HG02840 (cell line): ENCODE measurements around the gene CDRT15.
"Not testable (repeated sequence)": the region's sequence is repeated elsewhere in the genome, so short reads cannot be mapped to it uniquely, and the experiment has no call there.

Experiments
- ATAC-seq: cut with Tn5 transposase; IDR thresholded peaks from one replicate; pipeline ENCODE4 v1.9.1; 2021; ENCODE audit warnings: mild to moderate bottlenecking, moderate library complexity, moderate number of reproducible peaks; ENCODE audit not compliant: unreplicated experiment, low FRiP score

The CDRT15 gene

DNA sequence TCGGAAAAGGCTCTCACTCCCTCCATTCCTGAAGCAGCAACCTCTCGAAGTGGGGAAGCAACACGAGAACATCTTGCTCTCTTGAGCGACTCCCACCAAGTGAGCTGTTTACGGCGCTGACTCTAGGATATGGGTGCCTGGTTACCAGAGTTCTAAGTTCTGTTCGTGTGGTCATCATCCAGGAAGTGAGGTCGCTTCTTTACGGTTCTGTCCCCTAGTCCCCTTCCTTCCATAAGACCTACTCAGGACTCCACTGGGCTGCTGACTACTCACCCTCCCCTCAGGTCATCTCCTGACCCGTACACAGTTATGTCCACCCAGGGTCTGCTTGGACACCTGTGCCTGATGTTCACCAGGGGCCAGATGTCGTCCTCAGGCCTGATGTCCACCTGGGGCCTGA, at the start of gene CDRT15:
Gene CDRT15 (minus strand): TSS at position 101 of the 400 bp plus-strand sequence. CDS start 29 bp downstream, at position 72.
- not testable (repeated sequence) for ATAC-seq

DNA sequence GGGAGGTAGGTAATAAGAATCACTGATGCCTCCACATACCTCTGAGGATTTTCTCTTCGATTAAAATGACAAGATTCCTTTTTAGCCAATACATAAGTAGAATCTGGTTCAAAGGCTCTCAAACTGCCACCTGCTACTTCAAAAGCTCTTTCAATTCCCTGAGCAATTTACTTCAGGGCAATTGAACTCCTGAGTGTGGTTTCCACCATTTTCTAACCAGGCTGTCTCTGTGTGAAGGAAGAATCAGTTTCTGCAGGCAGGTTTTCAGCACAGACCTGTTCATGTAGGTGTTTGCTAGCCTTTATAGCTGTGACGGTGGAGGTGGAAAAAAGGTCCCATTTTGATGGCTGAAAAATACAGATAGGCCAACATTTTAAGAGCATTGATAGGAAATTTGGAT, 46.1 kb upstream of the CDRT15 start:
- ATAC-seq: no peak

DNA sequence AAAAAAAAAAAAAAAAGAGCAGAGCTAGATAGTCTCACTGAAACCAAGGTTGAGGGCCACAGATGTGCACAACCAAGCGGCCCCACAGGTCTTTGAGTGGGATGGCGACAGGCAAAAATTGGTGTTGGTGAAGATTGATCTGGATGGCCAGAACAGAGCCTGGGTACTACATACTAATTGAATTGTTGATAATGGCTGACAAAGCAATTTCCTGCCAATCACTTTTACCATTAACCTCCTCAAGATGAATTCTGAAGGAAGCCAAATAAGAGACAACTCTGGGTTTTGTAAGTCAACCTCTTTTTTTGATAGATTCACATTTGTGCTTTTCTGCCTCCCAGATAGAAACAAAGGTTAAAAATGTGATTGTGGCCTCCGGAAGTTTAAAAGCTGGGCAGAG, 44.9 kb upstream of the CDRT15 start:
- ATAC-seq: no peak

DNA sequence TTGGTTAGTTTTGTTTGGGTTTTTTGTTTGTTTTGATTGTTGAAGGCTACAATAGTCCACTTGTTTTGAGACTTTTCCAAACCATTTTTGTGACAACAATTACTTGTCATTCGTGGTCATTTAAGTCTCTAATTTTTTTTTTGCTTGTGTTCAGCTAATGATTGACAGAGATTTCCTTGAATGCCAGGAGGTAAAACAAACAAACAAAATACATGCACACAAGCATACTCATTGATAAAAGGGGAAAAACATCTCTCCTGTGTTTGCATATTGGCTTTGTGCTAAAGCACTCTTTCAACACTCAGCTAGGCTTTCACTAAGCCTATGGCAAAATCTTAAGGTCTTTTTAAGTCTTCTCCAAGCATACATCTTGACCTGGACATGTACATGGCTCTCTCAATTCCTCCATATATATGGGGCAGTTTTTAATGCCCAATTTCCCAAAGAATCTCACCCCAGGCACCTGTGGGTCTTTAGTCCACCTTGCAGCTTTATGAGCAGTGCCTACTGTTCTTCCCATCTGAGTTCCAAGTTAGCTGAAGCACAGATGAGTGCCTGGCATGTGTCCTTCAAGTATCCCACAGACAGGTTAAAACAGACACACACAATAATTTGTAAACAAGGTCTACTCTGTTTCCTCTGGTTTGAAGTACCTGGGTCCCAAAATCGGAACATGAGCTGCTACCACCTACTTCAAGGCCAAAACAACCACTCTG, 40.0 kb upstream of the CDRT15 start:
- no peak for ATAC-seq

DNA sequence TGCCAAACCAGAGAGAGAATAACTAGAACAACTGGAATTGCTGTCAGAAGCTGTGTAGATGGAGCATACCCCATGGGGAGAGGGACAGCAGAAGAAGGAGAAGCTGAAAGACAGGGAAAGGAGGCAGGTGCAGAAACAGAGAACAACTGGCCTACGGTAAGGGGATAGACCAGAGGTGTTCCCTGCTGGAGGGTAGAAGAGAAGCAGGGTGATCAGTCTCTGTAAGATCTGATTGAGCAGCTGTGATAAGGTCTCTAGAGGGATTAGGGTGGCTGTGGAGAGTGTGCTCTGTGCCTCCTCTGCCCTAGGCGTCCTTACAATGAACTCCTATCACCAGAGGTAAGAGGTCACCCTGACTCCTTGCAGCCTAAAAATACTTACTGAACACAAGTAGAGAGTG, 33.8 kb upstream of the CDRT15 start:
- ATAC-seq: no peak

DNA sequence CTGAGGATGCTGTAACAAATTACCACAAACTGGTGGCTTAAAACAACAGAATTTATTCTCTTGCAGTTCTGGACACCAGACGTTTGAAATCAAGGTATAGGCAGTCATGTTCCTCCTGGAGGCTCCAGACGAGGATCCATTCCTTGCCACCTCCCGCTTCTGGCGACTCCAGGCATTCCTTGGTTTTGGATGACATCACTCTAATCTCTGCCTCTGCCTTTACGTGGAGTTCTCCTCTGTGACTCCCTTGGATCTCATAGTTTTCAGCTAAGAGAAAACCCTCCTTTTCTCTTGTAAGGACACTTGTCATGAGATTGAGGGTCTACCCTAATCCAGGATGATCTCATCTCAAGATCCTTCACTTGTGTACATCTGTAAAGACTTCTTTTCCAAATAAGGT, 32.8 kb upstream of the CDRT15 start:
- ATAC-seq: no peak

DNA sequence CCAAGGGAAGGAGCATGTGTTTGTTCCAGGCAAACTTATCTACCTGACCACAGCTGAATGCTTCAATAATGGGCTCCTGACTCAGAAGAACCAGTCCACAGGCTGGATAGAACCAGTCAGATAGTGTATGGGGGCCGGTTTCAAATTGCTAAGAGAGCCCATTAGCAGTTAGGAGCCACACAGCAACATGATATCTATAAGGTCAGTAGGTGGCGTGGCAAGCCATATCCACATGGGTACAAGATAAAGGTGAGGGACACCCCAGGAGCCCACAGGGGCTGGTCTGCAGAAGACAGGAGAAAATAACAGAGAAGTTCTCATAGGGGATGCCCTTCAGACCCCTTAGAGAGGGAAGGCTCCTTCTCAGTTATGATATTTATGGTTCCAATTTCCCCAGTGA, 31.6 kb upstream of the CDRT15 start:
- no peak for ATAC-seq

DNA sequence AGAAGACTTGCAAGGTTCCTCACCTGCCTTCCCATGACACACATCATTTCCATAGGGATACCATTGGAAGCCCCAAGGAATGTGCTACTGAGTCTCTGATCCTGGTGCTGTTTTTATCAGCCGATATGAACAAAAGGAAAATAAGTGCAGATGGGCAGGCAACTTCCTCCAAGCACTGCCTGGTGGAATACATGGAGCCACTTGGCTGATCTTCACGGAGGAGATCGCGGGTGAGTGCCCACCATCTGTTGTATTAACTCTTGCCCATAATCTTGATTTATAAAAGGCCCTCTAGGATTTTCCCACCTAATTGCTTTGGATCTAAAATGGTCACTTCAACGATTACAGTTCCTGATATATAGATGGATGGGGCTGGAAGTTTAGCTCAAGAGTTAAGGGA, 24.7 kb upstream of the CDRT15 start:
- ATAC-seq: no peak

DNA sequence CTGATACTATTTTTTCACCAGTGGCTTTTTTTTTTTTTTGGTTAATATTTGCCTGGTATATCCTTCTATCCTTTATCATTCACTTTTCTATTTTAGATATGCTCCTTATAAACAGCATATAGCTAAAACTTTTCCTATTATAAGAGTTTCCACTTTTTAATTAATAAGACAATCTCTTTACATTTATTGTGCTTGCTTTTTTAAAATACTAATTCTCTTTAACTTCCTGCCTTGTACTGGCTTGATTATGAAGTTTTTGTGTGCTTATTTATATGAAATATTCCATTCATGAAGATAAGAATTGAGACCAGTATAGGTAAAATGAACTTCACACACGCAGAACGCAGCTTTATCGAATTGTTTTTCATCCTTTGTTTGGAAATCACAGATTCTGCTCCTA, 9.0 kb upstream of the CDRT15 start:
- ATAC-seq: no peak

DNA sequence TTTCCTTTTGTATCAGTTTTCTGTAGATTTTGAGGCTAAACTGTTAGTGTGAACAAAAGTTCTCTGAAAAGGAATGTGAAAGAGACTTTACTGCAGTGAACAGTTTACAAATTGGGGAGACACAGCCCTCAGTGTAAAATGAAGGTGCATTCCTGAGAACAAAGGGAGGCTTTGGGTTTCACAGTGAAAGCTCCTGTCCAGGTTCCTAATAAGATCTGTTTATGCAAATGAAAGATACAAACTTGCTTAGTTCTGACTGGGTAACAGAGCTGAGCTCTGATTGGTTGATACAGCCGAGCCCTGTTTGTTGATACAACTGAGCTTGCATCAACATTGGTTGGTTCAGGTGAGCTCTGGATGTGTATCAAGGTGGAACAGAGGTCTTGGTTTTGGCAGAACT, 8.3 kb upstream of the CDRT15 start:
- ATAC-seq: no peak

DNA sequence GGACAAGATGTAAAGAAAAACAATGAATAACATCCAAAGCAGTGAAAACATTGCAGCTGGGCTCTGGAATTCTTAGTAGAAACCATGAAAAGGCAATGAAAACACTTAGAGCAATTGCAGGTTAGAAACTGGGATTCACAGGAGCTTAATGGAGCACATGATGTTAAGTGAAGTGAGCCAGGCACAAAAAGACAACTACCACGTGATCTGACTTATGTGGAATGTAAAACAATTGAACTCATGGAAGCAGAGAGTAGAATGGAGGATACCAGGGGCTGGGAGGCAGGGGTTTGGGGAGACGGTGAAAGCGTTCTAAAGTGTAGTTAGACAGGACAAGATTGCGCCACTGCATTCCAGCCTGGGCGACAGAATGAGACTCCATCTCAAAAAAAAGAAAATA, 2.6 kb upstream of the CDRT15 start:
- not testable (repeated sequence) for ATAC-seq

DNA sequence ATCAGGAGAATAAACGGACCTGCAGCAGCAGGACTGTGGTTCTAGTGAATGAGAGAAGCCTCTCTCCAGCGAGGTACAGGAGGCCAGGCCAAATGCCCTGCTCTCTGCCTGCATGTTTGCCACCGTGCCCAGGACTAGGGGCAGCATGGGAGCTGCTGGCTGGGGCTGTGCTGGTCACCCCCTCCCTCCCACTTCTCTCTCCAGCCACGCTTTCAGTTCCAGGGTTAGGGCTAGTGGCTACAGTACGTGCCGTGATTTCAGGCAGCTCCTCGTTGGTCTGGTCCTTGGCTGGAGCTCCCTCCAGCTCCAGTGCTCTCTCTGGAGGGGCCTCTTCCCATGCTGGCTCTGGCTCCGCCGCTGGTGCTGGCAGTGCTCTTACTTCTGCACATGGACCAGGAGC, 630 bp downstream of the CDRT15 start:
- ATAC-seq: not testable (repeated sequence)

DNA sequence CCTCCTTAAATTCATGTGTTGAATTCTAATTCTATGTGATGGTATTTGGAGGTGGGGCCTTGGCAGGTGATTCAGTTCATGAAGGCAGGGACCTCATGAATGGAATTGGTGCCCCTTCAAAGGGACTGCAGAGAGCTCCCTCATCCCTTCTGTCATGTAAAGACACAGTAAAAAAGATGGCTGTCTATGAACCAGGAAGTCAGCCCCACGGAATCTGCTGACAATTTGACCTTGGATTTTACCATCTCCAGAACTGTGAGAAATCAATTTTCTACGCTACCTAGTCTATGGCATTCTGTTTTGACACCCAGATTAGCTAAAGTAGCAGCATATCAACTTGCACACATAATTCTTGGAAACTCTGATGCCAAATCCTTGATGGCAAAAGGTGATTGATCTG, 1.6 kb downstream of the CDRT15 start:
- ATAC-seq: not testable (repeated sequence)

DNA sequence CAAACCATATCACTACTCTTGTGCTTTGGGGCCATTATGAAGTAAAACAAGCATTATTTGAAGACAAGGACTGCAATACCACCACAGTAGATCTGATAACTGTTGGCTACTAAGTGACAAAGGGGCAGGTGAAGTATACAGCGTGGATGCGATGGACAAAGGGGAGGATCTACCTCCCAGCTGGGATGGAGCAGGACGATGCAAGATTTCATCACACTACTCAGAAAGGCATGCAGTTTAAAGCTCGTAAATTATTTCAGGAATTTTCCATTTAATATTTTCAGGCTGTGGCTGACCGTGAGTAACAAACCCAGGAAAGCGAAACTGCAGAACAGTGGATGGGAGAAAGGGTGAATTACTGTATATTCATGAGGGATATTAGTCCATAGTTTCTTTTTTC, 5.5 kb downstream of the CDRT15 start:
- not testable (repeated sequence) for ATAC-seq

DNA sequence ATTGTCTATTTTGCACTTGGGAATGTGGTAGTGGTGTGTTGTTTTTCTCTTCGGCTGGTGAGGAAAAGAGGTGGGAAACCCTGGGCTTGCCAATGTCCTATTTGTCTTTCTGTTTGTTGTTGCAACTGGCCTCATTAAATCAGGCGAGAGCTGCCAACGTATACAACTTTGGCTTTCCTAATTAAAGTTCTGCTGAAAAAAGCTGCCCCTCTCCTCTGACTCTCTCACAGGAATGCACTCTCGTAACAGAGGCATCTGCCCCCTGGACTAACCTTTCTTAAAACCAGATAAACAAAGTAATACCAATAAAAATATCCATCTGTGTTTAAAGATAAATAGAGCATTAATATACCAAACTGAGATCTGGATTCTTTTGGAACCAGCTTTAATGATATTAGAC, 7.8 kb downstream of the CDRT15 start:
- ATAC-seq: no peak

DNA sequence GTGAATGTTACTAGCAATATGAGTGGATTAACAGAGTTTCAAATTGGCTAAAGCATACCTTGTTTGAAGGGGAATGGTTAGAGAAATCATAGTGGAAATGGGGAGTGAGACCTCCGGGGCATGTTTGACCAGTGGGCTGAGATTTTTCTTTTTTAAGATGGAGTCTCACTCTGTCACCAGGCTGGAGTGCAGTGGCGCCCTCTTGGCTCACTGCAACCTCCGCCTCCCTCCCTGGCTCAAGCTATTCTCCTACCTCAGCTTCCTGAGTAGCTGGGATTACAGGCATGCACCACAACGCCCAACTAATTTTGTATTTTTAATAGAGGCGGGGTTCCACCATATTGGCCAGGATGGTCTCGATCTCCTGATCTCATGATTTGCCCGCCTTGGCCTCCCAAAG, 9.6 kb downstream of the CDRT15 start:
- no peak for ATAC-seq

DNA sequence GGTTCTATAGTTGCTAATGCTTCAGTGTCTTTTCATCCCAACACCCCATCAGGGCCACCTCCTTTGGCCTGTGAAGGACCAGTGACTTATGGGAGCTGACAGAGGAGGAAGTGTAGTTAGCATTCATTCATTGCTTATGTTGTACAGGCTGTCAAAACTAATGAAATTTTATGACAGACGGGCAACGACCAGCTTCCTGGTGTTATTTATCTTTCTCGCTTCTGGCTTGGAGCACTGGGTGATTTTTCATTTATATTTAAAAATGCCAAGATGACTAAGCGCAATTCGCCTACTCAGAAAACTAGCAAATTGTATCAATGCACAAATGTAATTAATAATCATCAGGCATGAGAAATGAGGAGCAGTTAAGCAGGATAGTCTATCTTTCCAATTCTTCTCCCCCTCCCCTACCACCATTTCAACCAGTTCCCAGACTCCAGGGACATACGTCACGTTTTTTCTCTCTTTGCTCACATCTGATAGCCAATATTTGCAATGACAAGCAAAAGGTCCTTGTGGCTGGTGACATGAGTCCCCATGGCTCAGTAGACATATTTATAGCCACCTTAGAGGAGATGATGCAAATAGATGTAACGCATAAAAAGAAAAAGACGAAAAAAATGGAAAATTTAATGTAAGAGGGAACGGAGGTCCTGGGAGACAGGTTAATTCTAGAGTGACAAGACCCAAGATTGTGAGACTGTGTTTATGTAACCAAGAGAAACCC, 11.2 kb downstream of the CDRT15 start:
- ATAC-seq: no peak

DNA sequence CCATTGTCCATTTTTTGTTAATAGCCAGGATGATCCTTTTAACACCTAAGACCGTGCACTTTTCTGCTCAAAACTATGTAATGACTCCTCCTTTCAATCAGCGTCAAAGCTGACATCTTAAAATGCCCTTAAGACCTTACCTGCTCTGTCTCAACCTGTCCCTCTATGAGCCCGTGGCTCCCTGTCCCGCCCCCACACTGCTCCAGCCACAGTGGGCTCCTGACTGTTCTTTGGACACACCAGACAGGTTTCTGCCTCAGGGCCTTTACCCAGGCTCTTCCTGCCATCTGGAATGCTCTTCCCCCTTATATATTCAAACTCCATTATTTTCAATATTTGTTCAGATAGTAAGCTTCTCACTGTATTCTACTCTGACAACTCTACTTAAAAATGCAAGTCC, 14.1 kb downstream of the CDRT15 start:
- ATAC-seq: no peak

DNA sequence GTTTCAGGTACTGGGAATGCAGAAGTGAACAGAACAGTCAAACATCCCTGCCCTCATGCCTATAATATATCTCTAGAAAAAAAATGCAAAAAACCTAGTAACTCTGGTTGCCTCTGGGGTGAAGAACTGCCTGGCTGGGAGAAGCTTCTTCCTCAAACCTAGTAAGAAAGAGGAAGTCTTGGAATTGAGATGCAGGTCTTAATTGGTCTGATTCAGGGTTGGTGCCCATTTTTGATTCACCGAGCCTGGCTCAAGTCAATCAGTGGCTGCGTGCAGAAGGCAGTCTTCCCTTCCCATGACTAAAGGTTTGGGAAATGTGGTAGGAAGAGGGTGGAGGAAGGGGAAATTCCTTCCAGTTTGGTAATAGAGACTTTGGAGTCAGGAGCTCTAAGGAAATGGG, 22.4 kb downstream of the CDRT15 start:
- ATAC-seq: no peak

DNA sequence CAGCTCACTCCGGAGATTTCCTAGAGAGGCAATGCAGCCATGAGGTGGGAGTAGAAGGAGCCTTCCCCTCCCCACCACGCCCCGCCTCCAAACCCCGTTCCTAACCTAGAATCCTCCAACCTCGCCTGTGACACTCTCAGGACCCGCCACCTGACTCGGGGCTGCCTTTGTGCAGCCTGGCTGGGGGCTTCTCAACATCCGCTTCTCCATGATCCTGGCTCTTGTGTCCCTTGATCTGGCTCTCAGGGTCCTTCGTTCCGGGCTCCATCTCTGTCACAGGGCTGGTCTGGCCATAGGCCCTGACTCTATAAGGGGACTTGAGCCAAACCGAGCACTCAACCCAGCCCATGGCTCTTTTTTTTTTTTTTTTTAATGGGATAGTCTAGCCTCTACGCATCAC, 24.3 kb downstream of the CDRT15 start:
- no peak for ATAC-seq

DNA sequence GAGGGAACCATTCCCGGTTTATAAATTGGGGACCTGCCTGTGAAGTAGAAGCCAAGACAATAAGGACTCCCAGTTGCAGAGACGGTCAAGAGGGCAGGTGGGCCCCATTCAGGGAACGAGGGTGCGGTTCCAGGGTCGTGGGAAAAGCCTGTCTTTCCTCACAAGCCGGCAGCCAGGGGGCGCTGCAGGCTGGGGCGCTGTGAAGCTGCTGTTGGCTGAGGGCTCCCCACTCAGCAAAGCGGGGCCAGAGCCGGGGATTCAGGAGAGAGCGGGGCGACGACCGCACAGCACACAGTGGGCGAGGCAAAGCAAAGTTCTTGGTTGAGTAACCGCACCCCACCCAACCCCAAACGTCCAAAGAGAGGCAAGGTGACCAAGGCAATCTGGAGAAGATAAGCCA, 24.9 kb downstream of the CDRT15 start:
- ATAC-seq: no peak

DNA sequence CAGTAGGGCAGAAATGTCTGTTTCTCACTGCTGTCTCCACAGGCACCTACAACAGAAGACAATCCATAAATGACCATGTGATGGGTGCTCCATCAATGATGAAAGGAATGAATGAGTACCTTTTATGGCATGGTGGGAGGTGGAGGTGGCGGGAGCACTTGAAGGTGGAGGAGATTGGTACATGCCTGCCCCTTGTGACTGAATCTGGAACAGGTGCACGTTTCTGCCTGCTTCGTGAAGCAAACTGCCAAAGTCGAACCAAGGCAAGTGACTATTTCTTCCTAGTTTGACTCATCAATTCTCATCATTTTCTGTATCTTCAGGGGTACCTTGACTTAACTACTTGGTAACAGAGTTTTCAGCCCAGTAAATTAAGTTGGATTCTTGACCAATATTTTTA, 25.4 kb downstream of the CDRT15 start:
- ATAC-seq: no peak
